ENCODE data around the gene AFG1L.
"Not testable (repeated sequence)": the region's sequence is repeated elsewhere in the genome, so short reads cannot be mapped to it uniquely, and the experiment has no call there.

Gene AFG1L

DNA sequence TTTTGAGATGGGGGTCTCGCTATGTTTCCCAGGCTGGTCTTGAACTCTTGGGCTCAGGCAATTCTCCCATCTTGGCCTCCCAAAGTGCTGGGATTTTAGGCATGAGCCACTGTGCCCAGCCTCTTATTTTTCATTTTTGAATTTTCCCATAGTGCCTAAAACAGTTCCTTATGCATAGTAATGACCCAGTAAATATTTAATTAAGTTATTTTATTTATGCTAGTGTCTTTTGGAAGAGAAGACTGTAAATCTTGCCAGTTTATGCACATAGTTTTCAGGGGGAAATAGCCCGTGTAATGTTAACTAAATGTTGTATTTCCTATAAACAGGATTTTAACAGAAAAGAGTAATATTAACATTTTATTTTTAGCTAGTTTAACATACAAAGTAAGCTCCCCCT is 60.3 kb downstream of the AFG1L start:
- no peak for DNase-seq

DNA sequence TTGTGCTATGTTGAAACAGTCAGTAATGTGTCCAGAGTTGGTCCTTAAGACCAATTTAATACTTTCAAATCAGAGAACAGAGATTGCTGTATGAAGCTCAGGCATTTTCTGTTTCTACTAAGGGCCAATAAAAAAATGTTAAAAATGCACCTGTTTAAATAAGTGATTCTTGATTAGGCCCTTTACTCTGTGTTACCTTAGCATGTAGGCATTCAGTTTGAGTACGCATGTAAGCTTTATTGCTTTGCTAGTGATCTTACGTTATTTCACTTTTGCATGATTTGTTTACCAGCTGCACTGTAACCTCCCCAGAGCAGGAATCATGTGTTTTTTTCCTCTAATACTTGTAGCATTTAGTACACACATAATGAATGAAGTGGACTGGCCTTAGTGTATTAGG is 61.0 kb downstream of the AFG1L start:
- DNase-seq, result no peak

DNA sequence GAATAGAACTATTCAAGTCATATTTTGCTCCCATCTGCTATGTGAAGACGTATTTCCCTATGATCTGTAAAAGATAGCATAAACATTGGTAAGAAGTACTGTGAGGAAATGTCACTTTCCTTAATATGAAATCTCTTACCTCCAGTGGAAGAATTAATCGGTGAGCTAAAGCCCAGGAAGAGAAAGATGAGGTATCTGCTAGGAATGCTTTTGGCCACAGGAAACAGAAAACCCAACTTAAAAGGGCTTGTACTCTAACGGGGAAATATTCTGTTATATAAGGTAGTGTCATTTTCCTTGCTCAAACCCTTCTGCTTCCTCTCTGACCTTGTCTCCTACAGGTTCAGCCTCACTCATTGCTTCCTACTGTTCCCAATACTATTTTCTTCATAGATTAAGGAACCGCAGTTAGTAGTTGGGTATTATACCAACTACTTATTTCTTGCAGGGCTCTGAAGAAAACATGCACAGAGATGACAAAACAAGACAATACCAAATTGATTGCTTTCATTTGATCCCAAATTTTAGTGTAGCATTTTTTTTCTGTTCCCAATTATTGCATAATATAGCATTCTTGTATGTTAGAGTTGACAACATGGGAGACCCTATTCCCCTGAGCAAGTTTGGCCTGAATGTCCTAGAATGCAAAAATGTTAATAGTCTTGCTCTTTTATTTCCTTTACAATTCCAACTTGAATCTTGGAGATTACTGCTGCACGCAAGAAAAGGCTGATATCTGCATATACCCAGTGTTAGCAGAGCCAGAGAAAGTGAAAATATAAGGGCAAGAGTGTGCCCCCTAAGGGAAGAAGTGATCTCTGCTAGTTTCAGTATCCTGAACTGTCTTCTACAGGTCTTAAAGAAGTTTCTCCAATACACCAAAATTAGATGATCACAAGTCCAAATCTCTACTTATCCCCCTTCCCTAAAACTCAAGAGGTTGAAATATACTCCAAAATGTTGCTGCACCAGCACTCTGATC is 65.3 kb downstream of the AFG1L start:
- no peak for DNase-seq

DNA sequence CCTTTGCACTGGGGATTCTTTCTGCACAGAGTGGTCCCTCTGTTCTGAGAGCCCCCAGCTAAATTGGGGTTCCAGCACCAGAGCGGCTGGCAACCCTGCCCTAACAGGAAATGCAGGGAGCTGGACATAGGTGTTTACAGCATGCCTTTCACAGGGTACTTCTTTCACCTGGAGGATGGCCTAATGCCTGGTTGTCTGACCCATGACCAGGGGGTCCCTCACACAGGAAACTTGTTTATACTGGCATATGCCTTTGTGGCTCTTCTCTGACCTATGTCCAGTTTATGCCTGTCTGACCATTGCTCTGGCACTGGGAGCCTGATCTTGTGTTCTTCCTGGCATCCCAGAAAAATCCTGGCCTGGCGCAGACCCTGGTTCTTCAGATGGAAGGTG is 66.1 kb downstream of the AFG1L start:
- no peak for DNase-seq

DNA sequence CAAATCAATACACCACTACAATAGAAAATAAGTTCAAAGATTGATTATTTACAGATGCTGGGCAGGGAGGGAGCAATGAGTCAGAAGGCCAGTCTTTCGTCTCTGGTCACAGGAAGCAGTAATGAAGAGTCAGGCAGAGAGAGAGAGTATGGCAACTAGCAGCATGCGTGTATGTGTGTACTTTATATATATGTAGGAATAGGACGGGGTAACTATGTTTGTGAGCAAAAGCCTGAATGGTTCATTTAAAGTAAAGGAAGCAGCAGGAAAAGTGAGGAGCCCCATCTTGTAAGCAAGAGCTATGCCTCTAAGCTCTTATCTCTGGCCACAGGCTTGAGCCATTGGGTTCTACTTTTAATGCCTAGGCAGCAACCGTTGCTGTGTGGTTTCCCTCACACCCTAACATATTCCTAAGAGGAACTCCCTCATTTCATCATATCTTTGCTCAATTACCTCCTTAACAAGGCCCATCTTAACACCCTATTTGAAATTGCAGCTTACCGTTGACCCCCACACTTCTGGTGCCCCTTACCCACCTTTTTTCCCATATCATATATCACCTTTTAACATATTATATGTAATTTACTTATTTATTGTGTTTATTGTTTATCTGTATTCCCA is 66.6 kb downstream of the AFG1L start:
- DNase-seq, result no peak

DNA sequence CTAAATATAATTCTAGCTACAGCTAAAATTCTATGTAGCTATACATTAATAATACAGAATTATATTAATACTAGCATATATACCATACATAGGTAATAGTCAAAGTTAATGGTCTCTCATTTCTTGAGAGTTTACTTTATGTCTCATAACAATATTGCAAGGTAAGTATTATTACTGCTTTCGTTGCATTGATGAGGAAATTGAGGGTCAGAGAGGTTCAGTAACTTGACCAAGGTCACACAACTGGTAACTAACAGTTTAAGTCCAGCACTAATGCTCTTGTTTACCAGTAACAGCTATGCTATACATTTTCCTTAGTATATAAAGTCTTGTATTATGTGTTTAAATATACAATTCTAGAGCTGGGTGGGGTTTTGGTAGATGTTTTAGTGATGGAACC is 67.6 kb downstream of the AFG1L start:
- no peak for DNase-seq

DNA sequence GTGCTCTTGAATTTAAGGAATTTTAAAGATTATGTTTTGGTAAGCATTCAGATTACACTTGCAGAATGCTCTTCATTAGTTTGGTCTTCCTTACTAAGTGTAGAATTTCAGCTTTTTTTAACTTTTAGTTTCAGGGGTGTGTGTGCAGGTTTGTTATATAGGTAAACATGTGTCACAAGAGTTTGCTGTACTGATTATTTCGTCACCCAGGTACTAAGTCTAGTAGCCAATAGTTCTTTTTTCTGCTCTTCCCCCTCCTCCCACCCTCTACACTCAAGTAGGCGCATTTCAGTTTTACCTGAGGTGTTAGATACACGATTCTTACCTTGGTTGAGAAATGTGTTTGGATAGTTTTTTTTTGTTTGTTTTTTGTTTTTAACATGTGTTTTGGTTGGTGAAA is 68.3 kb downstream of the AFG1L start:
- DNase-seq, result no peak

DNA sequence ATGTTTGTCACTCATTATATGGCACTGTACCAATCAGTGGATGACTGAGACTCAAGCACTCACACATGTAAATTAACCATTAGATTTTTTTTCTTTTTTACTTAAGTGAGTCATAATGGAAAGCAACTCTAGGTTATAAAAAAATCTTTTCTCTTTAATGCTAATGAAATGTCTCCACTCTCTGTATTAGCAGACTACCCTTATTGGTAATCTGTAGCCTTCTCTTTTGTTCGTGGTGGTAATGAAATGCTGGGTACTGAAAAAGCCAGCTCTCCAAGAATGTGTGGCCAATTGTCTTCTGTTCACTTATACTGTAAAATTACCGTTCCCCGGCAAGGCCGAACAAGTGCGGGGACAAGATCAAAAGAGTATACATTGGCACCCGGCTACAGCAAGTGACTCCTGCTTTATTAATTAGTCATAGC is 69.0 kb downstream of the AFG1L start:
- no peak for DNase-seq

DNA sequence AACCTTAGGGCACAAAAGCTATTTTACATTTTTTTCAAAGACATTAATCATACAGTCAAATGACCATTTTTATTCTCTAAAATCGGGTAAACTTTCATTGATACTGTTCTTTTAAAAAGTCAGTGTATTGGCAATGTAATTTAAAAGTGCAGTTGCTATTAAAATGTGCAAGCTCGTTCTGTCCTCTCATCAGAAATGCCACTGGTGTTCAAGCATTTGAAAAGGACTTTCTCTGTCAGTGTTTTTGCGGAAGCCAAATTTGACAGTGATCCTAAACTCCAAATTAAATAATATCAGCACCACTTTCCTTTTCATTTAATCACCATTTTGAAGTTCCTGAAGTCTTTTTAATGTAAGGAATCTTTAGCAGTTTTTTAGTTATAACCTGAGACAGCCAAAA is 69.6 kb downstream of the AFG1L start:
- no peak for DNase-seq

DNA sequence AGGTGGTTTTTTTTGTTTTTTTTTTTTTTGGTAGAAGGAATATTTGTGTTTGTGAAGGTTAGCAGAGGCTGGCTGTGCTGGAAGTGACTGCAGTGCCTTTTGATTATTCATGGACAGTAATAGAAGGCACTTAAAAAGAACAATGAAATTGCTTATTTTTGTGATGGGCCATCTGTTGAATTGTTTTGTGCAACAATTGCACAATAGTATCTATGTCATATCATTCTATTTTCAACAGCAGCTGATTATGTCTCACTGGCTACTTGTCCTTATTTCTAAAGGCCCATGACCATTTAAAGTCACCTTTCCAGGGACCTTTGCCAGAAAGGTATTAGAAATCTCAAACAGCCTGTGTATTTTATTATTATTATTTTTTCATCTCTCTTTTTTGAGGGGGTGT is 70.6 kb downstream of the AFG1L start:
- DNase-seq, result no peak

DNA sequence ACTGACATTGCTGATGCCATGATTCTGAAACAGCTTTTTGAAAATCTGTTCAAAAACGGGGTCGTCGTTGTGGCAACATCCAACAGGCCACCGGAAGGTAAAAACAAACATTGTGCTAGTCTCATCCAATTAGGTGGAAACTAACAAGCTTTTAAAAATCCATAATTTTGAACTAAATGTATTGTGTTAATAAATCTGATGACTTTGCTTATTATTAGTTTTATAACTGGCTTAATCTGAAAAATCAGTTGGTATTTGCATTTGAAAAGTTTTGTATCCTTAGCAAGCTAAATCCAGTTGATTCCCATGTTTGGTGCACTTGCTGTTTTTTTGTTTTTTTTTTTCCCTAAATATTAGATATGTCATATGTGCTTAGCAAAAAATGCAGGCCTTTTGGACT is 71.4 kb downstream of the AFG1L start:
- DNase-seq, result no peak

DNA sequence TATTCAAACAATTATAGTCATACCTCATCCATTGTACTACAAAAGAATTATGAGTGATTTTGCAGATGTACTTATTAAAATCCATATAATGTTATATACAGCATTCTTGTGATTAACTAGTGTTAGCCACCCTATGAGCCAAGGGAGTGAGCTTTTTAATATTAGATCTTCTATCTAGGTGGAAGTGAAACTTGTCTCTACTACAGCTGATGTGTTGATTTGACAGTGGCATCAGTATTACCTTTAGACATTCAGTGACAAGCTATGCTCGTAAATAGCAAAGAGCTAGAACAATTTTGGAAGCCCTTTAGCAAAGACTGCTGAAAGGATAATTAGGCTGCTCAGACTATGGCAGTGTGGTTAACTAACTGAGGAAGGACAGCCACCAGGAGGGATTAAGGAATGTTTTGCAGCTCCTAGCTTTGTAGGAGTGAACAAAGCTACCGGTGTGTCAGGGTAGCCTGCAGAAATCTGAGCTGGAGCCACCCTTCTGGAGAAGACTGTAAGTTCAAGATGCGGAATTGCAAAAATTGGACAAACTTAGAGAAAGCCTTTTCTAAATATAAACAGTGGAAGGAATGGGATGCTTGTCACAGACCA is 73.7 kb downstream of the AFG1L start:
- no peak for DNase-seq

DNA sequence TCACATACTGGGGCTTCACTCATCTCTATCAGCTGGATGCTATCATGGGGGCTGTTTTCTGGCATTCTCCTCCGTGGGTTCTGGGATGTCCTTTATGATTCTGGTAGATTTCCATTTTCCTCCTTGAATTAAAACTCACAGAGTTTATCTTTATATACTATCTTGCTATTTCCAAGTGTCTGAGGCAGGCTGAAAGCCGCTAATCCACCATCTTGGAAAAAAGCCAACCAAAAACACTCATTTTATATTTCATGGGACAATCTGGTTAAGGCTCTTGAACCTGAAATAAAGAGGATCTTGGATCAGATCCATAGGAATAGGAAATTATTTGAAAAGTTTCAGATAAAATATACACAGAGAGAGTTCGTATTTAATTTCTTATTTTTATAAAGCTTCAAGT is 86.0 kb downstream of the AFG1L start:
- no peak for DNase-seq

DNA sequence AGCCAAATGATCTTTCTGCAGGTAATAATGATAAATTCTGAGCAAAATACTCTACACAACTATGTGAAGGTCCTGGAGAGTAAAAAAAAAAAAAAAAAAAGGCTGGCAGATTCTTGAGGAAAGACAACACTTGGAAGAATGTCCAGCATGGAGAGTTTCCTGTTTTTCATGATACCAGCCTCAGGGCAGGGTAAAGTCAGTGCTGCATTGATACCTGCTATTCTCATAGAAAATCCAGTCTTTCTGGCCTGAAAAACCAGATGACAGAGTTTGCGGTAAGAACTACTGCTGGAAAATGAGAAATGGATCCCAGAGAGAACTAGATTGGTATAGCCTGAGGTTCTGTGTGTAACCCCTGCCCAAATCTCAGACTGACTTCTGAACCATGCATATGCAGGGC is 89.1 kb downstream of the AFG1L start:
- DNase-seq, result no peak

DNA sequence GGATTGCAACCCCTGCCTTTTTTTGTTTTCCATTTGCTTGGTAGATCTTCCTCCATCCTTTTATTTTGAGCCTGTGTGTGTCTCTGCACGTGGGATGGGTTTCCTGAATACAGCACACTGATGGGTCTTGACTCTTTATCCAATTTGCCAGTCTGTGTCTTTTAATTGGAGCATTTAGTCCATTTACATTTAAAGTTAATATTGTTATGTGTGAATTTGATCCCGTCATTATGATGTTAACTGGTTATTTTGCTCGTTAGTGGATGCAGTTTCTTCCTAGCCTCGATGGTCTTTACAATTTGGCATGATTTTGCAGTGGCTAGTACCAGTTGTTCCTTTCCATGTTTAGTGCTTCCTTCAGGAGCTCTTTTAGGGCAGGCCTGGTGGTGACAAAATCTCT is 94.3 kb downstream of the AFG1L start:
- DNase-seq, result not testable (repeated sequence)

DNA sequence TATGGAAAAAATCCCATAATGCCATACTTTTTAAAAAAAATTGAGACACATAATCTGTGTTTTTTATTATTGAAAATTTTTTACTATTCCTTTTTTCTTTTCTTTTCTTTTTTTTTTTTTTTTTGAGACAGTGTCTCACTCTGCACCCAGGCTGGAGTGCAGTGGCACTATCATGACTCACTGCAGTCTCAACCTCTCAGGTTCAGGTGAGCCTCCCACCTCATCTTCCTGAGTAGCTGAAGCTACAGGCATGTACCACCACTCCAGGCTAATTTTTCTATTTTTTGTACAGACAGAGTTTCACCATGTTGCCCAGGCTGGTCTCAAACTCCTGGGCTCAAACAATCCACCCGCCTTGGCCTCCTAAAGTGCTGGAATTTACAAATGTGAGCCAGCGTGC is 100.4 kb downstream of the AFG1L start:
- DNase-seq, result no peak

DNA sequence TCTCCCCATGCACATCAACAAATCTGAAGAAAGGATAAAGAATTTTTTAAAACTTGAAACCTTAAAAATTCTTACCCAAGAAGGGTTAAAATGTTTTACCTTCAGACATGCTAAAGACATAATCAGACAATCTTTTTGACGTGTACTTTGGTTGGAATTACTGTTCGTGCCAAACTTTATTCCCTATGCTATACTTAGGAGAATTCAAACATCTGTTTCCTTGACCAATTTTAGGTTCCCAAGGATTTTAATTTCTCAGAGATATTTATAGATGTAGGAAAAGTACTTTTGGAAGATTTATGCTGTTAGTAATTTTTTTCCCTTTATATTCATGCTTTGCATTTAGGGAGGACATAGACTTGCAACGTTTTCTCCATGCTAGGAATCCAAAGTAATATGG is 108.4 kb downstream of the AFG1L start:
- DNase-seq, result no peak

DNA sequence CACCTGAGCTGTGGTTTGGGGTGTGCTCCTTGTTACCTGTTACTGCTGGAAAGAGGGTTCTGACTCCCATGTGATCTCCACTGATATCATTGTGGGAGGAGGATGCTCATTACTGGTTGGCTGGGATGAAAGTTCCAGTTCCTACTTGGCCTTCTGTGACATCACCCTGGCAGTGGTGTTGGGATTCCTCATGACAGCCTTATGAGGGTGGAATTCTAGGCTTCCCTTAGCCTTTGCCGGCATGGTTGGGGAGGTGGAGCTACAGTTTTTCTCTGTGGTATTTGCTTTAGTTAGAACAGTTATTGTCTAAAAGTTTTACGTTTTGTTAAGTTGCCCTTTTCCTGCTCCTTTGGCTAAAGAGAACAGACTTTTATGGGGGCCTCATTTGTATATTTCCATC is 112.1 kb downstream of the AFG1L start:
- no peak for DNase-seq

DNA sequence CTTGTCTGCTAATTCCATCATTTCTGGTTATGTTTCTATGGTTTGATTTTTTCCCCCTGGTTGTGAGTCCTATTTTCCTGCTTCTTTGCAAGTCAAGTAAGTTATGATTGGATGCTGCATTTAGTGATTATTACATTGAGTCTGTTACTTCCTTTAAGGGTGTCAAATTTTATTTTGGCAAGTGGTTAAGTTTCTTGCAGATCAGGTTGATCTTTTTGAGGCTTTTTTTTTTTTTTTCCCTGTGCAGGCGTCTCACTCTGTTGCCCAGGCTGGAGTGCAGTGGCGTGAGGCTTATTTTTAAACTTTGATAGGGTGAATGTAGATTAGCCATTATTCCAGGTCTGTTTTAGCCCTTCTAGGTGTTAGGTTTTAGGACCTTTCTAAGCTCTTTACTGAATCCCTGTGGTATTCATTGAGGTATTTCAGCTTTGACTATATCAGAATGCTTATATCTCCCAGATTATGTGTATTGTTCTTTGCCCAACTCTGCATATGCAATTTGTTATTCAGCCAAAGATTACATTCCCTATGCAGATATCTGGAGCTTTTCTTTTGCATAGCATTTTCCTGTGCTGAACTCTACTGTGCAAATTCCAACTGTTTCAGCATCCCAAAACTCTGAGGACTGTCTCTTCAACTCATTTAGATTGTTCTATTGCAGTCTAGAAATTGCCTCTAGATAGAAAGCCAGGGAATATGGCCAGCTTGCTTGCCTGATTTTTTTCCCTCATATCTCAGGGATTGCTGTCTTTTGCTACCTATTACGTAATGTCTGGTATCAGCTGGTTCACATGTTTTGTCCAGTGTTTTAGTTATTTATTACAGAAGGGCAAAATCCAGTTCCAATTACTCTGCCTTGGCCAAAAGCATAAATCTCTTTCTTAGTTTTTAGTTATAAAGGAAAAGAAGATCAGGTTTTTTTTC is 113.3 kb downstream of the AFG1L start:
- DNase-seq, result peak; percentile 79

DNA sequence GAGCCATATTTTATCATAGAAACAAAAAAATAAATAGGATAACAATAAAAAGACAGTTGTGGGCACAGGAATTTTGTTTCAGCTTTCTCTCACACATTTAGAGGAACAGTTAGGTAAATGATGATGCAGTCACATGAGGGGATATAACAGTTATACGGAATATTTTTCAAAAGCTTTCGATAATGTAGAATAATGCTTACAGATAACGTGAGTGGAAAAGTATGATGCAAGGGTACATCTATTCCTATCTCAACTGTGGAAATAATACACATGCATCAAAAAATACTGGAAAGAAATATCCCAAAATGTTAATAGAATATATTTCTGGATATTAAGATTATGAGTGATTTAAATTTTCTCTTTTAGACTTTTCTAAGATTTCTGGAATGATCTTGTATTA is 114.0 kb downstream of the AFG1L start:
- no peak for DNase-seq

DNA sequence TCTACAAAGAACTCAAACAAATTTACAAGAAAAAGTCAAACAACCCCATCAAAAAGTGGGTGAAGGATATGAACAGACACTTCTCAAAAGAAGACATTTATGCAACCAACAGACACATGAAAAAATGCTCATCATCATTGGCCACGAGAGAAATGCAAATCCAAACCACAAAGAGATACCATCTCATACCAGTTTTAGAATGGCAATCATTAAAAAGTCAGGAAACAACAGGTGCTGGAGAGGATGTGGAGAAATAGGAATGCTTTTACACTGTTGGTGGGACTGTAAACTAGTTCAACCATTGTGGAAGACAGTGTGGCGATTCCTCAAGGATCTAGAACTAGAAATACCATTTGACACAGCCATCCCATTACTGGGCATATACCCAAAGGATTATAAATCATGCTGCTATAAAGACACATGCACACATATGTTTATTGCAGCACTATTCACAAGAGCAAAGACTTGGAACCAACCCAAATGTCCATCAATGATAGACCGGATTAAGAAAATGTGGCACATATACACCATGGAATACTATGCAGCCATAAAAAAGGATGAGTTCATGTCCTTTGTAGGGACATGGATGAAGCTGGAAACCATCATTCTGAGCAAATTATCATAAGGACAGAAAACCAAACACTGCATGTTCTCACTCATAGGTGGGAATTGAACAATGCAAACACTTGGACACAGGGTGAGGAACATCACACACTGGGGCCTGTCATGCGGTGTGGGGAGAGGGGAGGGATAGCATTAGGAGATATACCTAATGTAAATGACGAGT is 121.4 kb downstream of the AFG1L start:
- DNase-seq, result not testable (repeated sequence)

DNA sequence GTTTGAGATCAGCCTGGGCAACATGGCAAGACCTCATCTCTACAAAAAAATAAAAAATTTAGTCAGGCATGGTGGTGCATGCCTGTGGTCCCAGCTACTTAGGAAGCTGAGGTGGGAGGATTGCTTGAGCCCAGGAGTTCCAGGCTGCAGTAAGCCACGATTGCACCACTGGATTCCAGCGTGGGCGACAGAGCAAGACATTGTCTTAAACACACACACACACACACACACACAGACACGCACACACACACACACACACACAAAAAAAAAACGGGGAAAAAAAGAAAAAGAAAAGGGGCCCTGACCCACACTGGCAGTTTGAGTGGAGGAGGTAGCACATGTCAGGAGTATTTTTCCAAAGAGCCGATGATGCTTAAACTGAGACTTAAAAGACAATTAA is 122.2 kb downstream of the AFG1L start:
- DNase-seq, result no peak

Measured in NCI-H2171 treated with DMSO at 0.1 percent for 48 hours (cell line).